C4-2B (cell line): ENCODE results near the gene BTRC.

Experiments
- H3K27ac ChIP-seq: fragments of 450-650 bp; 2 replicates; pipeline ENCODE4 v1.5.1; 2017
- CTCF ChIP-seq: fragments of 450-650 bp; conservative IDR thresholded peaks from 2 replicates; pipeline ENCODE4 v1.5.1; 2017; ENCODE audit warnings: mild to moderate bottlenecking
- ZFX ChIP-seq: fragments of 450-650 bp; IDR thresholded peaks from 2 replicates; pipeline ENCODE4 v1.6.1; 2017

The BTRC gene

DNA sequence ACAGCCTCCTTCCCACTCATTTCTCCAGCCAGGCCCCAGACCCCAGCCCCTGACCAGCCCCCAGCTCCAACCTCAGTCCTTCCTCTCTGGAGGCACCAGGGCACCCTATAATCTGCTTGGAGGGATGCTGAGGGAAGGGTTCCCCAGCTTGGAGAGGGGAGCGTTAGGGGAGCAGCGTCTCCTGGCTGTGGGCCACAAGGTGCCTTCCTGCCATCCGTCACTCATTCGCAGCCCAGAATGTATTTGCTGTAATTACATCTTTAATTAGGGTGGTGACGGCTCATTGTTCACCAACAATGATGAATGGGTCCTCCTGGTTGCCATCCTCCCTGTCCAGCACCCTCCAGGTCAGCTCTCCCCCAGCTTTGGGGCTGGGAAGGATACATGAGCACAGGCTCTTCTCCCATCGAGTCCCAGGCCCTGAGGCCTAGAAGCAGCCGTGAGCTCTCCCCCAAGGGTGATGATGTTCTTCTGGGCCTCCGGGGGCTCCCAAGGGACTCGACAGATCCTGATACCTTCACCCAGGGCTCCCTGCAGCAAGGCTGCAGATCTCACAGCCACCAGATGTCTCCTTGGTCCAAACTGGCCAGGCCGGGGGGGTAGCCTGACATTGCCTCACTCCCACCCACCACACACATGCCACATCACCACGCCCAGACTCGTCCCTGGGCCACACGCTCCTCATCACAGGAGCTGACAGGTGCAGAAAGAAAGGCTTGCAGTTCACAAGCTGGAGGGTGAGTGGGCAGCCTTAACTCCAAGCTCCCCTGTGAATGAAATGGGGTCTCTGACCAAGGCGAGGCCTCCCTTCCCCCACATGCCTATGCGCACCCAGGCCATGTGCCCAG lies 207.3 kb downstream of the BTRC start:
- H3K27ac ChIP-seq: no peak overlapping the region
- no peak for TF ChIP-seq ZFX
- no peak for TF ChIP-seq CTCF

DNA sequence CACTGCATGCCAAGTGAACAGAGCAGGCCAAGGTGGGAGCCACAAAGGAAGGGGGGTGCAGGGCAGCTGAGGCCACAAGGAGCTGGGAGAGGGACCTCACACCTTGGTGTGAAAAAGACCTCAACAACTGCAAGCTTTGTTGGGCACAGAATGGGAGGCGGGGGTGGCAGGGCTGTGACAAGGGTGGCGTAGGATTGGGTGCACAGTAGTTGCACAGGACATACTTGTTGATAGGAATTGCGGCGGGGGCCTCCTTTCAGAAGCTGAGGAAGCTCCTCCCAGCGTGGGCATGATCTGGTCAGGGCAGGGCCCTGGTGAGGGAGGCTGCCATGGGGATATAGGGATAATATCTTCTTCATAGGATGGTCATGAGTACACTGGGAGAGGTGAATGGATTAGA lies 208.3 kb downstream of the BTRC start:
- no peak overlapping the region for H3K27ac ChIP-seq

DNA sequence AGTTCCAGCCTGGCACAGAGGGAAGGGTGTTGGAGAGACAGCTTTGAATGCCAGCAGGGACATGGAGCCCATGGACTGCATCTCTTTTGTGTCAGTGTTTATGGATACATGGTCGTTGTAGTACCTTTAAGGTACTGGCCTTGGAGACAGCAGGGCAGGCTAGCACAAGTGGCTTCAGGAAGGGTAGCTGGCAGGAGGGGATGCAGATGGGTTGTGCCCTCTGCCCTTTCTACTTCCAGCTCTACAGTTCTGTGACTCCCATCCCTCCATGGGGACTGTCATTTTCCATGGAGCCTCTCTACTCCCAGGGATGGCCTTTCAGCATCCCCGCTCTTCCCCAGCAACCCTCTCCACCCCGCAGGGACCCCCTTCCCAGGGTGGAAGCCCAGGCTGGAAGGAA lies 209.0 kb downstream of the BTRC start:
- no peak for TF ChIP-seq CTCF
- TF ChIP-seq ZFX: no peak
- H3K27ac ChIP-seq: no peak overlapping the region

More for the DNA sequence above, 208.3 kb downstream of the BTRC start:
- no peak for TF ChIP-seq ZFX
- no peak for TF ChIP-seq CTCF

- TF ChIP-seq CTCF: no peak
- no peak overlapping the region for H3K27ac ChIP-seq
Observed at GRCh38 chr10:101563497-101564040, 209.6 kb downstream of the BTRC start.

GRCh38 chr10:101564490-101564991 lies 210.6 kb downstream of the BTRC start:
- no peak overlapping the region for H3K27ac ChIP-seq

GRCh38 chr10:101565370-101565900 lies 211.5 kb downstream of the BTRC start:
- no peak overlapping the region for H3K27ac ChIP-seq
- TF ChIP-seq ZFX: no peak

More at GRCh38 chr10:101564490-101564991, 210.6 kb downstream of the BTRC start:
- TF ChIP-seq ZFX (no peak), CTCF (no peak)

DNA sequence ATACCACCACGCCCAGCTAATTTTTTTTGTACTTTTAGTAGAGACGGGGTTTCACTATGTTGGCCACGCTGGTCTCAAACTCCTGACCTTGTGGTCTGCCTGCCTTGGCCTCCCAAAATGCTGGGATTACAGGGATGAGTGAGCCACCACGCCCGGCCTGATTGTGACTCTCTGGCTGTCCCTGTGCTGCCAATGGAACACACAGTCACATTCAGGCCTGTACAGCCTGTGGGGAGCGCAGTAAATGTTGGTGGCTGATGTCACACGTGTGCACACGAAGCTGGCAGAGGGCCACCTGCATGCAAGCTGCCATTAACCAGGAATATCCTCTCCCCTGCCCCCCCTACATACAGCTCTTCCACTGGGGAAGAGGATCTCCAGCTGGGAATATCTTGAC lies 212.0 kb downstream of the BTRC start:
- no peak overlapping the region for H3K27ac ChIP-seq
- TF ChIP-seq CTCF (no peak), ZFX (no peak)
